Chondrocyte (in vitro differentiated cells): ENCODE data around the gene TDRD10. TPM values are rescaled to one million over a fixed set of nuclear protein-coding genes. Genes with fewer than 3 reads are reported as not detected.

ENCODE experiments used
- DNase-seq: peaks from one replicate; pipeline ENCODE4 v3.0.0; 2021; ENCODE audit warnings: mixed read lengths, low spot score
- H3K27ac Mint-ChIP-seq: one replicate; pipeline ENCODE4 v1.8.0; 2021; ENCODE audit warnings: mild to moderate bottlenecking, moderate library complexity, mixed read lengths; ENCODE audit not compliant: unreplicated experiment
- H3K27me3 Mint-ChIP-seq: 2 replicates; pipeline ENCODE4 v1.8.0; 2021; ENCODE audit warnings: low read depth, mixed read lengths
- H3K36me3 Mint-ChIP-seq: 2 replicates; pipeline ENCODE4 v1.8.0; 2021; ENCODE audit warnings: low read depth, mixed read lengths
- H3K4me1 Mint-ChIP-seq: 2 replicates; pipeline ENCODE4 v1.8.0; 2021; ENCODE audit warnings: low read depth, mild to moderate bottlenecking, mixed read lengths
- H3K4me3 Mint-ChIP-seq: one replicate; pipeline ENCODE4 v1.8.0; 2021; ENCODE audit warnings: mild to moderate bottlenecking, moderate library complexity, mixed read lengths; ENCODE audit not compliant: unreplicated experiment
- H3K9me3 Mint-ChIP-seq: 2 replicates; pipeline ENCODE4 v1.8.0; 2021; ENCODE audit warnings: low read depth, mixed read lengths
- CTCF ChIP-seq: fragments of 200-600 bp; sonication (generic); IDR thresholded peaks from 2 replicates; pipeline ENCODE4 v1.5.0; 2021; ENCODE audit warnings: antibody characterized with exemption, mild to moderate bottlenecking, moderate library complexity
- total RNA-seq: library from RNA; stranded (reverse); gene quantifications from 3 replicates; pipeline ENCODE4 v1.2.1, GENCODE V29; 2021

The TDRD10 gene
- total RNA-seq, 1 donor from 2014 or later, result 0.17 TPM

GRCh38 chr1:154553056-154554030 lies 51.3 kb downstream of the TDRD10 start:
- Mint-ChIP-seq H3K27ac (no peak overlapping the region), H3K4me1 (peaks cover 43% of the 10 kb centered on the region), H3K27me3 (no peaks in the 10 kb centered on the region), H3K4me3 (no peak overlapping the region), H3K9me3 (no peaks in the 10 kb centered on the region), H3K36me3 (peaks cover 46% of the 10 kb centered on the region)
- TF ChIP-seq CTCF, result no peak
- no peak for DNase-seq

- no peaks in the 10 kb centered on the region for H3K27me3 Mint-ChIP-seq
- no peak for DNase-seq
- peaks cover 45% of the 10 kb centered on the region for H3K4me1 Mint-ChIP-seq
- H3K36me3 Mint-ChIP-seq, result peaks cover 27% of the 10 kb centered on the region
- H3K27ac Mint-ChIP-seq, result peak overlapping the region; percentile 82
- H3K4me3 Mint-ChIP-seq, result peak overlapping the region; percentile 85
- H3K9me3 Mint-ChIP-seq, result no peaks in the 10 kb centered on the region
- TF ChIP-seq CTCF, result no peak
Observed at GRCh38 chr1:154556422-154556821, 54.4 kb downstream of the TDRD10 start.

GRCh38 chr1:154557248-154557938 lies 55.4 kb downstream of the TDRD10 start:
- H3K9me3 Mint-ChIP-seq, result no peaks in the 10 kb centered on the region
- no peaks in the 10 kb centered on the region for H3K27me3 Mint-ChIP-seq
- DNase-seq, result no peak
- peaks cover 21% of the 10 kb centered on the region for H3K36me3 Mint-ChIP-seq
- peaks cover 45% of the 10 kb centered on the region for H3K4me1 Mint-ChIP-seq
- peak overlapping the region; percentile 85 for H3K4me3 Mint-ChIP-seq
- TF ChIP-seq CTCF, result no peak
- H3K27ac Mint-ChIP-seq, result peak overlapping the region; percentile 82

- peaks cover 44% of the 10 kb centered on the region for H3K4me1 Mint-ChIP-seq
- peak within 1 kb of the TSS; percentile 98 for H3K27ac Mint-ChIP-seq
- H3K36me3 Mint-ChIP-seq, result peaks cover 18% of the 10 kb centered on the region
- no peaks in the 10 kb centered on the region for H3K27me3 Mint-ChIP-seq
- TF ChIP-seq CTCF, result no peak
- peak within 1 kb of the TSS; percentile 90 for H3K4me3 Mint-ChIP-seq
- no peak for DNase-seq
- H3K9me3 Mint-ChIP-seq, result no peaks in the 10 kb centered on the region
Observed at GRCh38 chr1:154557939-154558719, 56.1 kb downstream of the TDRD10 start, which contains the start of gene UBE2Q1. Gene UBE2Q1, minus strand, starts transcription at chr1:154558662. Its CDS starts 109 bp downstream, at chr1:154558553.
